Spleen (tissue), 11 donors: ENCODE results near the gene ARID1A. TPM values are rescaled to one million over a fixed set of nuclear protein-coding genes. Genes with fewer than 3 reads are reported as not detected.
"Not testable (repeated sequence)": the region's sequence is repeated elsewhere in the genome, so short reads cannot be mapped to it uniquely, and the experiment has no call there.

Experiments
- DNase-seq: peaks from one replicate; pipeline ENCODE4 v3.0.0-alpha.2; 2020
- H3K27ac ChIP-seq, 8 donors: fragments of 200-600 bp; sonication (generic) in 7 of 8; 1 replicate in 4 of 8; 2 replicates in 4 of 8; pipeline versions ENCODE4 v1.5.0 to v1.8.0; 2016 to 2021; ENCODE audit warnings: inconsistent platforms in 4 of 8, mild to moderate bottlenecking in 4 of 8, moderate library complexity in 1 of 8
- H3K27me3 ChIP-seq, 7 donors: fragments of 200-600 bp; sonication (generic) in 6 of 7; replicated peaks in 1 of 7; 1 replicate in 4 of 7; 2 replicates in 3 of 7; pipeline versions ENCODE4 v1.5.0 to v1.8.0; 2016 to 2021; ENCODE audit warnings: inconsistent platforms in 3 of 7, mild to moderate bottlenecking in 1 of 7
- H3K36me3 ChIP-seq, 6 donors: fragments of 200-600 bp; sonication (generic) in 5 of 6; 1 replicate in 4 of 6; 2 replicates in 2 of 6; pipeline versions ENCODE4 v1.5.0 to v1.8.0; 2016 to 2021; ENCODE audit warnings: inconsistent platforms in 2 of 6
- H3K4me1 ChIP-seq, 6 donors: fragments of 200-600 bp; sonication (generic) in 5 of 6; 1 replicate in 3 of 6; 2 replicates in 3 of 6; pipeline versions ENCODE4 v1.5.0 to v1.8.0; 2016 to 2021; ENCODE audit warnings: inconsistent platforms in 3 of 6
- H3K4me3 ChIP-seq, 8 donors: fragments of 200-600 bp; sonication (generic) in 7 of 8; 1 replicate in 4 of 8; 2 replicates in 4 of 8; pipeline versions ENCODE4 v1.5.0 to v1.8.0; 2016 to 2021; ENCODE audit warnings: inconsistent platforms in 4 of 8, mild to moderate bottlenecking in 4 of 8, moderate library complexity in 2 of 8
- H3K9me3 ChIP-seq, 8 donors: fragments of 200-600 bp; sonication (generic) in 7 of 8; 1 replicate in 4 of 8; 2 replicates in 4 of 8; pipeline versions ENCODE4 v1.5.0 to v1.8.0; 2016 to 2021; ENCODE audit warnings: inconsistent platforms in 4 of 8
- POLR2A ChIP-seq, 3 donors: fragments of 450-650 bp; IDR thresholded peaks; one replicate each; pipeline ENCODE4 v1.5.1; 2017; ENCODE audit warnings: antibody characterized with exemption in 3 of 3, mild to moderate bottlenecking in 1 of 3
- POLR2AphosphoS5 ChIP-seq, 3 donors: sonication (generic); formaldehyde crosslinking; IDR thresholded peaks; one replicate each; pipeline ENCODE4 v1.5.1; 2017; ENCODE audit warnings: antibody characterized with exemption in 3 of 3
- WGBS, 5 donors: extraction: QIAGEN DNeasy Blood & Tissue Kit in 3 of 5; methylation state at CpG; one replicate each; pipeline versions ENCODE4 v1.1.5 to v1.1.7; 2013 to 2018; 5-methylcytosine and 5-hydroxymethylcytosine counted together
- intact Hi-C: fragments of 100-400 bp; cut with DNase I; formaldehyde crosslinking; loops from one replicate; pipeline ENCODE4 v1.15.0; 2023; ENCODE audit warnings: low total_unique reads
- polyA plus RNA-seq, 3 donors: library from polyadenylated mRNA; stranded (reverse); fragments of 200-250 nt; gene quantifications; one replicate each; pipeline ENCODE4 v1.2.1, GENCODE V29; 2013
- total RNA-seq, 7 donors: library from RNA; depleted of rRNA in 3 of 7; stranded (reverse); fragments of >200 nt in 3 of 7; fragmentation: NEBNext Ultra II Directional in 4 of 7; extraction: Animal tissue kit (Norgen Biotek cat#: 25700) in 4 of 7; gene quantifications; one replicate each; pipeline versions ENCODE4 v1.1.0 to v1.2.1, GENCODE V29; 2016 to 2021
- TF ChIP-seq, protein P1 (sequence below), 11 experiments: fragments of 200-600 bp in 7 of 11; fragments of 450-650 bp in 4 of 11; sonication (generic) in 4 of 11; IDR thresholded peaks in 8 of 11; conservative IDR thresholded peaks in 3 of 11; 1 replicate in 7 of 11; 2 replicates in 4 of 11; pipeline versions ENCODE4 v1.4.0 to v1.8.0; 2016 to 2021; ENCODE audit warnings: antibody characterized with exemption in 11 of 11, inconsistent platforms in 4 of 11, mild to moderate bottlenecking in 1 of 11
- donor health status: healthy with polysubstance abuse.
- donor health status: DM: no; HTN: no; CAD: no; lungs with moderate emphysema.
- donor health status: DM: no; HTN: no; CAD: no.
- donor health status: Bipolar disorder and iron deficiency.
- donor health status: healthy.
- donor health status: DM: no; HTN: no; CAD: no.
- donor health status: DM: yes; HTN: yes; CAD: no.

Gene ARID1A
- total and polyA plus RNA-seq, 10 donors: 9.8 to 121 (median 91.8) TPM

DNA sequence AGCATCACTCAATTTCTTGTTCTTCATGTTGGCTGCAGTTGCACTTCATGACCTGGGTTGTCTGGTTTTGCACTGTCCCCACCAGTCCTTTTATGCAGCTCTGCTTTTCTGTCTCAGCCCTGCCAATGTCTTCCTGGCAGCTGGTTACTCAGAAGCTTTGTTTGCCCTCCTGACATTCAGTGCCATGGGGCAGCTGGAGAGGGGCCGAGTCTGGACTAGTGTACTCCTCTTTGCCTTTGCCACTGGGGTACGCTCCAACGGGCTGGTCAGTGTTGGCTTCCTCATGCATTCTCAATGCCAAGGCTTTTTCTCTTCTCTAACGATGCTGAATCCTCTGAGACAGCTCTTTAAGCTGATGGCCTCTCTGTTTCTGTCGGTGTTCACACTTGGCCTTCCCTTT is 98.6 kb downstream of the ARID1A start:
- intact Hi-C loops: loop anchor here (5.0 kb wide), 1 partner anchor 192 kb away; no protein-coding TSS in a partner anchor
- WGBS, 5 donors: 88 to 97% (median 92%) methylated on average over 5 of the region's 5 CpGs

DNA sequence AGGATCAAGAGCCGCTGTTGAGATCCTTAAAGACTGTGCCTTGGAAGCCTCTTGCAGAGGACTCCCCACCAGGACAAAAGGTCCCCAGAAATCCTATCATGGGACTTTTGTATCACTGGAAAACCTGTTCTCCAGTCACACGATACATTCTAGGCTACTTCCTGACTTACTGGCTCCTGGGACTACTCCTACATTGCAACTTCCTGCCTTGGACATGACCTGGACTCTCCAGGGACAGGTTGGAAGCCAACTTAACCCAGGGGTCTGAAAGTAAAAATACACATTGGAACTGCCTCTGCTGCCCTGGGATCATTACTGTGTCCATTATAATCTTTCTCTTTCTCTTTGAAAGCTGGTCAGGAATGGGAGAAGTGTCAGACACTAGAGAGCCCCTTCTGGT is 101.8 kb downstream of the ARID1A start:
- no peak for DNase-seq
- H3K9me3 ChIP-seq: no peaks in the 10 kb centered on the region
- H3K4me1 ChIP-seq: peaks cover 15 to 50% (median 27%) of the 10 kb centered on the region in 6 donors
- no peaks in the 10 kb centered on the region for H3K27me3 ChIP-seq
- intact Hi-C loops: no loop called here
- H3K4me3 ChIP-seq: no peak overlapping the region
- 74 to 87% (median 80%) methylated on average over 2 of the region's 2 CpGs for WGBS, 5 donors
- H3K27ac ChIP-seq: peak overlapping the region in 1 of 8 donors; percentile 4
- peaks cover 0 to 59% (median 16%) of the 10 kb centered on the region in 6 donors for H3K36me3 ChIP-seq
- TF ChIP-seq, protein P1, sequence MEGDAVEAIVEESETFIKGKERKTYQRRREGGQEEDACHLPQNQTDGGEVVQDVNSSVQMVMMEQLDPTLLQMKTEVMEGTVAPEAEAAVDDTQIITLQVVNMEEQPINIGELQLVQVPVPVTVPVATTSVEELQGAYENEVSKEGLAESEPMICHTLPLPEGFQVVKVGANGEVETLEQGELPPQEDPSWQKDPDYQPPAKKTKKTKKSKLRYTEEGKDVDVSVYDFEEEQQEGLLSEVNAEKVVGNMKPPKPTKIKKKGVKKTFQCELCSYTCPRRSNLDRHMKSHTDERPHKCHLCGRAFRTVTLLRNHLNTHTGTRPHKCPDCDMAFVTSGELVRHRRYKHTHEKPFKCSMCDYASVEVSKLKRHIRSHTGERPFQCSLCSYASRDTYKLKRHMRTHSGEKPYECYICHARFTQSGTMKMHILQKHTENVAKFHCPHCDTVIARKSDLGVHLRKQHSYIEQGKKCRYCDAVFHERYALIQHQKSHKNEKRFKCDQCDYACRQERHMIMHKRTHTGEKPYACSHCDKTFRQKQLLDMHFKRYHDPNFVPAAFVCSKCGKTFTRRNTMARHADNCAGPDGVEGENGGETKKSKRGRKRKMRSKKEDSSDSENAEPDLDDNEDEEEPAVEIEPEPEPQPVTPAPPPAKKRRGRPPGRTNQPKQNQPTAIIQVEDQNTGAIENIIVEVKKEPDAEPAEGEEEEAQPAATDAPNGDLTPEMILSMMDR (IDR thresholded peaks at IDR 0.05 in 8 of 11, conservative IDR thresholded peaks at IDR 0.05 in 3 of 11): no peak
- TF ChIP-seq POLR2A (IDR thresholded peaks at IDR 0.05): no peak
- TF ChIP-seq POLR2AphosphoS5 (IDR thresholded peaks at IDR 0.05): no peak

More for the DNA sequence above, 98.6 kb downstream of the ARID1A start:
- peaks cover 2 to 46% (median 19%) of the 10 kb centered on the region in 6 donors for H3K4me1 ChIP-seq
- H3K4me3 ChIP-seq: no peak overlapping the region
- H3K36me3 ChIP-seq: peaks cover 0 to 78% (median 16%) of the 10 kb centered on the region in 6 donors
- H3K27me3 ChIP-seq: no peaks in the 10 kb centered on the region
- H3K9me3 ChIP-seq: no peaks in the 10 kb centered on the region
- DNase-seq: no peak
- TF ChIP-seq POLR2A (IDR thresholded peaks at IDR 0.05): no peak
- no peak for TF ChIP-seq POLR2AphosphoS5 (IDR thresholded peaks at IDR 0.05)
- no peak overlapping the region for H3K27ac ChIP-seq

DNA sequence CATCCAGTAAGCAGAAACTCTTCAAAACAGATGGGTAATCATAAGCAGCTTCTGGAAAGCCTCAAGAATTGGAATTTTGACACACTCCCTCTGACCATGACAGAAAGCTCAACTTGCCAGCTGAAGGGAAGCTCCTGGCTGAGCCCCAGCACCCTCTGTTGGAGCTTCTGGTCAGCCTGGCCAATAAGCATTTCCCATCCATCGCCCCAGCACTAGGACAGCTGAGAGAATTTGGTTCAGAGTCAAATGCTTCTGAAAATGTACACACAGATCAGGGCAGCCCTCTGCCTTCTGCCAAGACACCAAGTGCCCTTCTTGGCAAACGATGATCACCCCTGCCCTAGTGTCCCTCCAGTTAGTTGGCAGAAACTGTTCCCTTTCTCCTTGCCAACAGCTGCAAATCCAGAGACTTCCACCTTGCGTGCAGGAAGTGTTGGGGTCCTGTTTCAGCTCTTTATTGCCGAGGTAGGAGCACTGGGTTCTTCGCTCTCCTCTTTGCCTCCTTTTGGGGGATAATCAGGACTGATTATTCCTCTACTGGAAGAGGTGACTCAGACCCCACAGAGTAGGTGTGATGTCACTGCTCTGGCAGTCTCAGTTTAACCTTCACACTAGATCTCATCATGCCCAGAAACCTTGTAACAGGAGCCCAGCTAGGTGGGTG is 103.8 kb downstream of the ARID1A start:
- Histone ChIP-seq H3K4me1 (peaks cover 15 to 50% (median 27%) of the 10 kb centered on the region in 6 donors), H3K9me3 (no peaks in the 10 kb centered on the region), H3K27me3 (no peaks in the 10 kb centered on the region), H3K27ac (peak overlapping the region; percentile 37 to 85 (median 69)), H3K4me3 (no peak overlapping the region), H3K36me3 (peaks cover 0 to 39% (median 8%) of the 10 kb centered on the region in 6 donors)
- no peak for DNase-seq
- TF ChIP-seq POLR2AphosphoS5 (IDR thresholded peaks at IDR 0.05) (peak in 2 of 3 donors; percentile 13 to 31), POLR2A (IDR thresholded peaks at IDR 0.05) (no peak)
- TF ChIP-seq, protein P1 (IDR thresholded peaks at IDR 0.05 in 8 of 11, conservative IDR thresholded peaks at IDR 0.05 in 3 of 11): no peak
- 44 to 69% (median 57%) methylated on average over 4 to 5 of the region's 5 CpGs for WGBS, 5 donors
- intact Hi-C loops: no loop called here

DNA sequence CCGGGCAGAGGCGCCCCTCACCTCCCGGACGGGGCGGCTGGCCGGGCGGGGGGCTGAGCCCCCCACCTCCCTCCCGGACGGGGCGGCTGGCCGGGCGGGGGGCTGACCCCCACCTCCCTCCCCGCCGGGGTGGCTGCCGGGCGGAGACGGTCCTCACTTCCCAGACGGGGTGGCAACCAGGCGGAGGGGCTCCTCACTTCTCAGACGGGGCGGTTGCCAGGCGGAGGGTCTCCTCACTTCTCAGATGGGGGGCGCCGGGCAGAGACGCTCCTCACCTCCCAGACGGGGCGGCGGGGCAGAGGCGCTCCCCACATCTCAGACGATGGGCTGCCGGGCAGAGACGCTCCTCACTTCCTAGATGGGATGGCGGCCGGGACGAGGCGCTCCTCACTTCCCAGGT is 108.1 kb downstream of the ARID1A start:
- intact Hi-C loops, H3K36me3 ChIP-seq, DNase-seq, H3K27me3 ChIP-seq, H3K9me3 ChIP-seq, H3K4me3 ChIP-seq, H3K27ac ChIP-seq: not testable (repeated sequence)
- WGBS, 5 donors: 96 to 100% (median 97%) methylated on average over 10 to 29 of the region's 36 CpGs
- peaks cover 15 to 35% (median 24%) of the 10 kb centered on the region in 6 donors for H3K4me1 ChIP-seq

DNA sequence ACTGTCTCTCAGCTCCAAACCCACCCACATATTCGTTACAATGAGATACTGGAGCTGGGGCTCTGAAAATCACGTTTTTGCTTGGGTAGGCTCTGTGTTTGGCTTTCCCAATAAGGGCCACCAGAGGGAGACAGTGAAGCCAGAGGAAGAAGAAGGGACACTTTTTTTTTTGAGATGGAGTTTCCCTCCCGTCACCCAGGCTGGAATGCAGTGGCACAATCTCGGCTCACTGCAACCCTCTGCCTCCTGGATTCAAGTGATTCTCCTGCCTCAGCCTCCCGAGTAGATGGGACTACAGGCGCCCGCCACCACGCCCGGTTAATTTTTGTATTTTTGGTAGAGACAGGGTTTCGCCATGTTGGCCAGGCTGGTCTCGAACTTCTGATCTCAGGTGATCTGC is 114.3 kb downstream of the ARID1A start:
- H3K27ac ChIP-seq: peak overlapping the region in 2 of 8 donors; percentile 5 to 58
- DNase-seq, H3K36me3 ChIP-seq, H3K27me3 ChIP-seq, H3K9me3 ChIP-seq: not testable (repeated sequence)
- H3K4me1 ChIP-seq: peaks cover 0 to 33% (median 11%) of the 10 kb centered on the region in 6 donors
- peak in 1 of 3 donors; percentile 52 for TF ChIP-seq POLR2AphosphoS5 (IDR thresholded peaks at IDR 0.05)
- TF ChIP-seq, protein P1 (IDR thresholded peaks at IDR 0.05 in 8 of 11, conservative IDR thresholded peaks at IDR 0.05 in 3 of 11): peak; percentile 67 to 88 (median 75)
- intact Hi-C loops: loop anchor here (10.0 kb wide), 1 partner anchor 65 kb away; no protein-coding TSS in a partner anchor
- H3K4me3 ChIP-seq: peak overlapping the region in 1 of 8 donors; percentile 39
- 50 to 57% (median 52%) methylated on average over 11 of the region's 11 CpGs for WGBS, 5 donors
